Activated CD4-positive, alpha-beta T cell treated with anti-CD3 and anti-CD28 coated beads for 48 hours (primary cell): ENCODE measurements around the gene FAT4.

Source experiments
- DNase-seq: peaks from one replicate; pipeline ENCODE4 v3.0.0-alpha.2; 2020

FAT4 gene

DNA sequence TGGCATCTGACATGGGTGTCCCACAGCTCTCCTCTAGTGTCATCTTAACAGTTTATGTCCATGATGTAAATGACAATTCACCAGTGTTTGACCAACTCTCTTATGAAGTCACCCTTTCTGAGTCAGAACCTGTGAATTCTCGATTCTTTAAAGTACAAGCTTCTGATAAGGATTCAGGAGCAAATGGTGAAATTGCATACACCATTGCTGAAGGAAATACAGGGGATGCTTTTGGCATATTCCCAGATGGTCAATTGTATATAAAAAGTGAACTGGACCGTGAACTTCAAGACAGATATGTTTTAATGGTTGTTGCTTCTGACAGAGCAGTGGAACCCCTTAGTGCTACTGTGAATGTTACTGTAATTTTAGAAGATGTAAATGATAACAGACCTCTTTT is 4.6 kb downstream of the FAT4 start:
- no peak for DNase-seq

GRCh38 chr4:125321709-125322365 is 7.1 kb downstream of the FAT4 start:
- no peak for DNase-seq

DNA sequence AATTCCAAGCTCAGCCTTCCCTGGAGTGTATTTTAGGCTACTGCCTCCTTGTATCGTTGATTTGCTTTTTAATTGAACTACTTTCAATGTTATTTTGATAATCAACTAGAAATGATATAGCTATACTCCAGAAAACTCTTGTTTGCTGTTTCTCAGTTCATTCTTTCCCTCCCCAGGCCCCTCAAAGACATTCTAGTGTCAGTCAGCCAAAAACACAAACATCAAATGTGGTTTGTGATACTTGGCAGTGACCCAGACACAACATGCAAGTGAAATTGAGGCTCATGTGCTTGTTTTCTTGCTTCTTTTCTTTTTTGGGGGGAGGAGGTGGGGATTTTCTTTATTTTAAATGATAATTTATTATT is 7.6 kb downstream of the FAT4 start:
- DNase-seq: no peak

DNA sequence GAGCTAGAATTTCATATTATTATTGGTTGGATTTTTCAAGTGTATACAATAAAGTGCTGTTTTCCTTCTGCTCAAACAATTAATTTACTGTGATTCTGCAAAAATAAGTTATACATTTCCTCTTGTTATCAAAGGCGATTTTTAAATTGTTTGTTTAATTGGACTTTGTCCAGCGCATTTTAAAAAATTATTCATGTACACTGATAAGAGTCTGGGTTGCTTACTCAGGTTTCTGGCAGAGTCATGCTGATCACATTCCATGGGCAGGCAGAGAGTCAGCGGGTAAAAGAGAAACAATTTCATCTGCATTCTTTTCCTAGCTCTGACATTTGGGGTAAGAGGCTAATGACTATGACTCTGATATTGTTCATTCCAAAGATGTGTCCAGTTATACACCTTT is 8.9 kb downstream of the FAT4 start:
- DNase-seq: no peak

DNA sequence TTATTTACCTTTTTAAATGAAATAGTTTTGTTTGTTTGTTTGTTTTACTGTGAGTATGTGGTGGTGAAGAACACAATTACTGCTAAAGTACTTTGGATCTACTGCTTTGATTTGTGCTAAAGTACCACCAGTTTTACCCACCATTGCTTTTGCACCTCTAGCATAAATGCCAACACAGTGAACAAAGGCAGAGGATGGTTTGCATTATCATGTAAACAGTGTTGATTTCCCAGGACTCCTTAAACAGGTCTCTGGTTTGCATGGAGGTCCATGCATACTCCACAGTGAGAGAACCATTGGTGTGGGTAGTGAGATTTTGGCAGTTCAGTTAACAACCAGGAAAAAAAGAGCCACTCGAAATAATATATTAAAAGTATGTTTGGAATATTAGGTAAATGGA is 11.0 kb downstream of the FAT4 start:
- no peak for DNase-seq

- DNase-seq: no peak
Observed at GRCh38 chr4:125331116-125331515, 16.4 kb downstream of the FAT4 start.

- DNase-seq: no peak
Observed at GRCh38 chr4:125334926-125335325, 20.2 kb downstream of the FAT4 start.

GRCh38 chr4:125338814-125339213 is 24.1 kb downstream of the FAT4 start:
- no peak for DNase-seq

GRCh38 chr4:125344198-125344597 is 29.4 kb downstream of the FAT4 start:
- DNase-seq: no peak

- no peak for DNase-seq
Observed at GRCh38 chr4:125346616-125347015, 31.9 kb downstream of the FAT4 start.

- DNase-seq: no peak
Observed at GRCh38 chr4:125350470-125351135, 35.8 kb downstream of the FAT4 start.

DNA sequence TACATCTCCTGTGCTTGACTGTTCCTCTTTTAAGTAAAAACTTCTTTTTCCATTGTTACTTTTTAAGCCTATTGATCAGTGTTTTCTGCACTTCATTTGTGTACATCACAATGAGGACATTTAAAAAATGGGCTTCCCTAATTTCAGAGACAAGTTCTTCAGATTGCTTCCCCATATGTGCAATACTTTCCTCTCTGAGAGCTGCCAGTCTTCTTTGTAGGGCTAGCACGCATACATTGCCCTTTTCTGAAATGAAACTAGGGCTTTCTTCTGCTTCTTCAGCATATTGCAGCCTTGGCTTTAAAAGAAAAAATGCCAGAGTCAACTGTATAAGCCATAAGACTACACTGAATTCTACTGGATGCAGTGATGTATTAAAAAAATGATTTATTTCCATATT is 37.8 kb downstream of the FAT4 start:
- DNase-seq: no peak

DNA sequence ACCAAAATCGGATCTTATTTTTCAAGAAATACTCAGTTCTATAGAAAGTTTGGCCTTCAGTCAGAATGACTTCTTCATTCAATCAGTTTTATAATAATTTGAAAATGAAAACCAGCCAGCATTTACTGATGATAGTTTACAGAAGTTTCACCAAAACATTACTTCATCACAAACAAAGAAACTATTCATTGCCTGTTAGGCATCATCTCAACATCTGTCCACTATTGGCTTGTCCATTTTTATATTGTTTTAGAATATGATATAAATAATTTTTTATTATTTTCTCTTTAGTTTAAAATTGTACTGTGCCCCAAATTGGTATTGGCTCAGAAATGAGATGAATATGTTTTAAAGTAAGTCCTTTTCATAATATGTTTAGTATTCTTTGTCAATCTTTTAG is 38.4 kb downstream of the FAT4 start:
- DNase-seq: no peak

- no peak for DNase-seq
Observed at GRCh38 chr4:125355791-125356190, 41.0 kb downstream of the FAT4 start.

DNA sequence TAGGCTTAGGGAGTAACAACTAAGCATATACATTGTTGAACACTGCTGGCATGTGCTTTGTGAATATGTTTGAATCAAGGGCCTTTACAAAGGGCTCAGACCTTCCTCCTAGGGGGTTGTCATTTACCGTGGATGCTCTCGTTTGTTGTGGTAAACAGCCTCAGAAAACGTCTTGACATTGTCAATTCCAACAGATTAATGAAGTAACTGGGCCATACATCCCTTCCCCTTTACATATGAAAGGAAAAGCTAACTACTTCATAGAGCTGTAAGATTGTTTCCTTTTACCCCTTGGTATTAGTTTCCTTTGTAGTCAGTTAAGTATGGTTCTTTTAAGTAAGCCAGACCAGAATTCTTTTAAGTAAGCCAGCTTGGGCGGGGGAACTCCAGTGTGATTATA is 42.9 kb downstream of the FAT4 start:
- DNase-seq: no peak

GRCh38 chr4:125358453-125358852 is 43.7 kb downstream of the FAT4 start:
- no peak for DNase-seq

DNA sequence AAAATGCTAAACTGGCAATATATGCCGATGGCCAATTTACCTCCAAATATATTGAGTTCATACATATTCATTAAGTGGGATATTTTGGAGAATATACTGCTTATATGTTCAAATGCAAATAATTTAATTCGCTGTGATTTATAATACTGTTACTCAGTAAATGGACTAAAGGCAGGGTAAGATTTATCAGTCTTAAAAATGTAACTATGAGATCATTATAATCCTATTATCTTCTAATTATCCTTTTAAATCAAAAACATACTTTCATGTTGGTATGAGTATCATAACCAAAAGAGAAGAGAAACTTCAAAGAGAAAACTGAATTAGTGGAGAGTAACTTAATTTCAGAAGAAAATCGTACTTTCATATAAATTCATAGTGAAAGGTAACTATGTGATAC is 44.6 kb downstream of the FAT4 start:
- DNase-seq: no peak

DNA sequence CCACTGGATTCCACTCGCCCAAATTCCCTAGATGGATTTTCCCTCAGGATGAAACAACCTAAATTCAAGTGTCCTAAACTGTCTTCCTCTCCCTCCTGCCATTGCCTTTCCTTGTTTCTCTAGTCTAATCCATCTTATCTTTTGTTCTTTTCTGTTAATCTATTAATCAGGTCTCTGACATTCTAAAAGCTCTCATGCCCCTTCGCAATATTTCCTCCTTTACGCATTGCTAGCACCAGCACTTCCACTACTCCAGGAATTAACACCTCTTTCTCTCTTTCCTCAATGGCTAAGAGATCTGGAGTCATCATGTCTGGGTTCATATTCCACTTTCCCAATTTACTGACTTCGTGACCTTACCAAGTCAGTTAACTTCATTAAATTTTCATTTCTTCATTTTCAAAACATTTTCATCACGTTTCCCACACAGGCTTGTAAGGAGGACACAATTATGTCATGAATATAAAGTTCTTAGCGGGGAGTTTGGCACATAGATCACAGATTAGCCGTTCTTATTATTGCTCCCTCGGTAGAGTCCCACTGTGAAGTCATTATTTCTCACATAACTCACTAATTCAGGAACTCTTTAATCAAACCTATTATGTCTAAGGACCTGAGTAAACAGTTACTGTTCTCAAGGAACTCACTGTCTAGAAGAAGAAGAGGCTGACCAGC is 45.3 kb downstream of the FAT4 start:
- DNase-seq: no peak

DNA sequence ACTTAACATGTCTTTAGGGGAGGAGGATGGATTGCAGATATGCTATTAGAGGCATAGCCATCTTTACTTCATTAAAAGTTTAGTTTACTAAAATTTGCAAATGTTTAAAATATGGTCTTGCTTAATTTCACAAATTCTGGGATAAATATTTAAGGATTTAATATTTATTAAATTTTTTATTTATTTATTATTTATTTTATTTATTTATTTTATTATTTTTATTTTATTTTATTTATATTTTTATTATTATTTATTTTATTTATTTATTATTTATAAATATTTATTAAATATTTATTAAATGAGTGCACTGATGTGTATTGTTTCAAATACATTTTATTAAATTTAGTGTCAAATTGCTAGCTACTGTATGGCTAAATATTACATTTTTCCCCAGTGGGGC is 46.0 kb downstream of the FAT4 start:
- no peak for DNase-seq
